Sigmoid colon (tissue), 7 donors: ENCODE measurements around the gene CACNB2. TPM values are rescaled to one million over a fixed set of nuclear protein-coding genes. Genes with fewer than 3 reads are reported as not detected.
A peak's percentile ranks its signal among the peaks of the same experiment; 100 is the strongest.

Source experiments
- DNase-seq: peaks from one replicate; pipeline ENCODE4 v3.0.0-alpha.2; 2019
- H3K27ac ChIP-seq, 4 donors: fragments of 200-600 bp; sonication (generic); one replicate each; pipeline ENCODE4 v1.5.1; 2016 to 2019; ENCODE audit warnings: mild to moderate bottlenecking in 1 of 4
- H3K27me3 ChIP-seq, 3 donors: fragments of 200-600 bp; sonication (generic); one replicate each; pipeline ENCODE4 v1.5.1; 2019; ENCODE audit warnings: mild to moderate bottlenecking in 1 of 3
- H3K36me3 ChIP-seq, 4 donors: fragments of 200-600 bp; sonication (generic); one replicate each; pipeline ENCODE4 v1.5.1; 2016 to 2019
- H3K4me1 ChIP-seq, 4 donors: fragments of 200-600 bp; sonication (generic); one replicate each; pipeline ENCODE4 v1.5.1; 2017 to 2019
- H3K4me3 ChIP-seq, 4 donors: fragments of 200-600 bp; sonication (generic); one replicate each; pipeline ENCODE4 v1.5.1; 2017 to 2019; ENCODE audit warnings: mild to moderate bottlenecking in 2 of 4, moderate library complexity in 1 of 4
- H3K9me3 ChIP-seq, 4 donors: fragments of 200-600 bp in 3 of 4; sonication (generic) in 3 of 4; one replicate each; pipeline versions ENCODE4 v1.5.1 to v1.6.1; 2013 to 2019
- CTCF ChIP-seq, 4 experiments: fragments of 450-650 bp in 3 of 4; fragments of 200-600 bp in 1 of 4; IDR thresholded peaks; one replicate each; pipeline ENCODE4 v1.5.1; 2016 to 2019; ENCODE audit warnings: antibody characterized with exemption in 4 of 4, mild to moderate bottlenecking in 3 of 4, moderate library complexity in 2 of 4
- EP300 ChIP-seq, 4 donors: sonication (generic); formaldehyde crosslinking; IDR thresholded peaks; one replicate each; pipeline ENCODE4 v1.6.1; 2017; ENCODE audit warnings: antibody characterized with exemption in 4 of 4
- POLR2A ChIP-seq, 2 donors: fragments of 450-650 bp; IDR thresholded peaks; one replicate each; pipeline ENCODE4 v1.6.1; 2016; ENCODE audit warnings: antibody characterized with exemption in 2 of 2, mild to moderate bottlenecking in 2 of 2, moderate library complexity in 2 of 2
- POLR2AphosphoS5 ChIP-seq, 4 donors: sonication (generic); formaldehyde crosslinking; IDR thresholded peaks; one replicate each; pipeline ENCODE4 v1.6.1; 2017; ENCODE audit warnings: antibody characterized with exemption in 4 of 4
- WGBS, 2 donors: extraction: QIAGEN DNeasy Blood & Tissue Kit; methylation state at CpG; one replicate each; pipeline ENCODE4 v1.1.7; 2013; 5-methylcytosine and 5-hydroxymethylcytosine counted together
- intact Hi-C: fragments of 100-400 bp; cut with DNase I; formaldehyde crosslinking; loops from one replicate; pipeline ENCODE4 v1.15.1; 2023
- polyA plus RNA-seq, 3 donors: library from polyadenylated mRNA; stranded (reverse); fragments of 200-250 nt; gene quantifications; one replicate each; pipeline ENCODE4 v1.2.3, GENCODE V29; 2013
- total RNA-seq, 4 donors: library from RNA; depleted of rRNA; stranded (reverse); fragments of >200 nt; gene quantifications; one replicate each; pipeline ENCODE4 v1.1.0, GENCODE V29; 2016
- donor health status: healthy with polysubstance abuse.
- donor health status: Bipolar disorder and iron deficiency.
- donor health status: healthy.

CACNB2 gene
- total and polyA plus RNA-seq, 7 donors, result 1.2 to 85.3 (median 36.0) TPM

- no peaks in the 10 kb centered on the region for H3K27me3 ChIP-seq
- H3K4me3 ChIP-seq, result peak overlapping the region; percentile 3 to 49 (median 31)
- no peaks in the 10 kb centered on the region for H3K9me3 ChIP-seq
- no peak for DNase-seq
- TF ChIP-seq POLR2AphosphoS5 (IDR thresholded peaks at IDR 0.05), result no peak
- no peak for TF ChIP-seq EP300 (IDR thresholded peaks at IDR 0.05)
- TF ChIP-seq CTCF (IDR thresholded peaks at IDR 0.05), result no peak
- no peak for TF ChIP-seq POLR2A (IDR thresholded peaks at IDR 0.05)
- 65 to 67% methylated on average over 1 of the region's 1 CpG for WGBS, 2 donors
- H3K36me3 ChIP-seq, result no peaks in the 10 kb centered on the region
- H3K27ac ChIP-seq, result peak overlapping the region; percentile 10 to 76 (median 58)
- intact Hi-C loops, result no loop called here
- H3K4me1 ChIP-seq, result peaks cover 0 to 18% (median 8%) of the 10 kb centered on the region in 4 donors
Measured at GRCh38 chr10:18341055-18341454, 200.8 kb downstream of the CACNB2 start.

GRCh38 chr10:18343573-18343972 lies 203.3 kb downstream of the CACNB2 start:
- peaks cover 0 to 18% (median 8%) of the 10 kb centered on the region in 4 donors for H3K4me1 ChIP-seq
- no peak overlapping the region for H3K27ac ChIP-seq
- TF ChIP-seq CTCF (IDR thresholded peaks at IDR 0.05) (no peak), EP300 (IDR thresholded peaks at IDR 0.05) (no peak), POLR2A (IDR thresholded peaks at IDR 0.05) (no peak)

GRCh38 chr10:18345308-18345707 lies 205.1 kb downstream of the CACNB2 start:
- no peaks in the 10 kb centered on the region for H3K9me3 ChIP-seq
- H3K4me1 ChIP-seq, result peaks cover 0 to 12% (median 5%) of the 10 kb centered on the region in 4 donors
- intact Hi-C loops, result no loop called here
- H3K27me3 ChIP-seq, result no peaks in the 10 kb centered on the region
- H3K36me3 ChIP-seq, result no peaks in the 10 kb centered on the region
- no peak for DNase-seq
- WGBS, 2 donors, result 92 to 95% methylated on average over 3 of the region's 3 CpGs
- no peak overlapping the region for H3K27ac ChIP-seq
- no peak for TF ChIP-seq POLR2A (IDR thresholded peaks at IDR 0.05)
- no peak for TF ChIP-seq EP300 (IDR thresholded peaks at IDR 0.05)
- TF ChIP-seq POLR2AphosphoS5 (IDR thresholded peaks at IDR 0.05), result no peak
- H3K4me3 ChIP-seq, result no peak overlapping the region

More at GRCh38 chr10:18343573-18343972, 203.3 kb downstream of the CACNB2 start:
- intact Hi-C loops, result no loop called here
- no peaks in the 10 kb centered on the region for H3K27me3 ChIP-seq
- no peaks in the 10 kb centered on the region for H3K9me3 ChIP-seq
- no peaks in the 10 kb centered on the region for H3K36me3 ChIP-seq
- 63 to 81% methylated on average over 3 of the region's 3 CpGs for WGBS, 2 donors
- DNase-seq, result no peak
- H3K4me3 ChIP-seq, result no peak overlapping the region

- no peak overlapping the region for H3K27ac ChIP-seq
- TF ChIP-seq POLR2A (IDR thresholded peaks at IDR 0.05) (no peak), POLR2AphosphoS5 (IDR thresholded peaks at IDR 0.05) (no peak), CTCF (IDR thresholded peaks at IDR 0.05) (no peak), EP300 (IDR thresholded peaks at IDR 0.05) (no peak)
- intact Hi-C loops, result no loop called here
- no peak for DNase-seq
- WGBS, 2 donors, result 75 to 79% methylated on average over 6 of the region's 6 CpGs
- H3K4me1 ChIP-seq, result no peaks in the 10 kb centered on the region
- no peak overlapping the region for H3K4me3 ChIP-seq
- no peaks in the 10 kb centered on the region for H3K27me3 ChIP-seq
- no peaks in the 10 kb centered on the region for H3K9me3 ChIP-seq
- H3K36me3 ChIP-seq, result no peaks in the 10 kb centered on the region
Measured at GRCh38 chr10:18350340-18350739, 210.1 kb downstream of the CACNB2 start.

GRCh38 chr10:18351421-18351820 lies 211.2 kb downstream of the CACNB2 start:
- WGBS, 2 donors, result 65 to 89% methylated on average over 2 of the region's 2 CpGs

More at GRCh38 chr10:18351421-18351820, 211.2 kb downstream of the CACNB2 start:
- Histone ChIP-seq H3K4me3 (no peak overlapping the region), H3K4me1 (no peaks in the 10 kb centered on the region), H3K36me3 (no peaks in the 10 kb centered on the region), H3K27ac (no peak overlapping the region), H3K27me3 (no peaks in the 10 kb centered on the region), H3K9me3 (no peaks in the 10 kb centered on the region)
- intact Hi-C loops, result no loop called here
- TF ChIP-seq CTCF (IDR thresholded peaks at IDR 0.05), result no peak
- TF ChIP-seq EP300 (IDR thresholded peaks at IDR 0.05), result no peak
- TF ChIP-seq POLR2AphosphoS5 (IDR thresholded peaks at IDR 0.05), result no peak
- DNase-seq, result no peak
